Heart left ventricle (tissue), 16 donors: ENCODE data around the gene SPATA3. TPM values are rescaled to one million over a fixed set of nuclear protein-coding genes. Genes with fewer than 3 reads are reported as not detected.

Experiments
- ATAC-seq, 4 donors: fragments of 200-7000 bp; cut with Tn5 transposase; one replicate each; pipeline ENCODE4 v1.9.1; 2020 to 2022; ENCODE audit warnings: moderate library complexity in 4 of 4, mild to moderate bottlenecking in 3 of 4, moderate number of reproducible peaks in 1 of 4
- DNase-seq, 5 donors: peaks; one replicate each; pipeline ENCODE4 v3.0.0-alpha.2; 2020
- H3K27ac ChIP-seq, 12 donors: fragments of 200-600 bp; sonication (generic) in 4 of 12; one replicate each; pipeline versions ENCODE4 v1.5.0 to v1.8.0; 2016 to 2022; ENCODE audit warnings: mild to moderate bottlenecking in 2 of 12
- H3K27me3 ChIP-seq, 9 donors: fragments of 200-600 bp; sonication (generic) in 2 of 9; one replicate each; pipeline versions ENCODE4 v1.5.1 to v1.8.0; 2016 to 2022; ENCODE audit warnings: mild to moderate bottlenecking in 3 of 9
- H3K36me3 ChIP-seq, 9 donors: fragments of 200-600 bp; sonication (generic) in 2 of 9; one replicate each; pipeline versions ENCODE4 v1.5.0 to v1.8.0; 2018 to 2022; ENCODE audit warnings: mild to moderate bottlenecking in 2 of 9
- H3K4me1 ChIP-seq, 12 donors: fragments of 200-600 bp; sonication (generic) in 4 of 12; one replicate each; pipeline versions ENCODE4 v1.5.0 to v1.8.0; 2016 to 2022; ENCODE audit warnings: mild to moderate bottlenecking in 3 of 12
- H3K4me3 ChIP-seq, 12 donors: fragments of 200-600 bp; sonication (generic) in 4 of 12; one replicate each; pipeline versions ENCODE4 v1.5.0 to v1.8.0; 2017 to 2022; ENCODE audit warnings: mild to moderate bottlenecking in 9 of 12, moderate library complexity in 4 of 12
- H3K9me3 ChIP-seq, 12 donors: fragments of 200-600 bp; sonication (generic) in 4 of 12; one replicate each; pipeline versions ENCODE4 v1.5.0 to v1.8.0; 2016 to 2022; ENCODE audit warnings: mild to moderate bottlenecking in 1 of 12
- CTCF ChIP-seq, 12 donors: fragments of 200-600 bp; sonication (generic) in 4 of 12; IDR thresholded peaks; one replicate each; pipeline versions ENCODE4 v1.5.0 to v1.8.0; 2018 to 2022; ENCODE audit warnings: antibody characterized with exemption in 12 of 12, mild to moderate bottlenecking in 5 of 12
- POLR2A ChIP-seq, 2 donors: fragments of 450-650 bp; IDR thresholded peaks; one replicate each; pipeline ENCODE4 v1.6.1; 2017; ENCODE audit warnings: antibody characterized with exemption in 2 of 2, mild to moderate bottlenecking in 2 of 2, moderate library complexity in 2 of 2
- WGBS, 4 donors: extraction: QIAGEN DNeasy Blood & Tissue Kit in 2 of 4; methylation state at CpG; one replicate each; pipeline versions ENCODE4 v1.1.5 to v1.1.7; 2013 to 2018; 5-methylcytosine and 5-hydroxymethylcytosine counted together
- intact Hi-C, 10 donors: fragments of 100-400 bp; cut with DNase I; formaldehyde crosslinking; loops; one replicate each; pipeline versions ENCODE4 v1.11.1 to v1.14.2; 2022
- polyA plus RNA-seq, 2 donors: library from polyadenylated mRNA; stranded (reverse); fragments of 200-250 nt; gene quantifications; one replicate each; pipeline ENCODE4 v1.2.3, GENCODE V29; 2013
- total RNA-seq, 9 donors: library from RNA; depleted of rRNA in 2 of 9; stranded (reverse); fragments of >200 nt in 2 of 9; fragmentation: NEBNext Ultra II Directional in 3 of 9; extraction: Animal tissue kit (Norgen Biotek cat#: 25700) in 3 of 9; gene quantifications; one replicate each; pipeline versions ENCODE4 v1.1.0 to v1.2.4, GENCODE V29; 2016 to 2023
- donor health status: ischemic (EF 13 %, LVEDD 7.1; RV severe dilation, severe dysfunction).
- donor health status: healthy with polysubstance abuse.
- donor health status: DM: no; HTN: yes; CAD: no.
- donor health status: DM: no; HTN: no; CAD: no.
- donor health status: ischemic (EF 25% LVEDD 6.9; RV normal size, moderate dysfunction).
- donor health status: ischemic (EF 25% LVEDD 5.7; RV mildly dilated, moderate dysfunction).
- donor health status: healthy.
- donor health status: DM: yes; HTN: yes; CAD: no.
- donor health status: ischemic (EF 35%, LVEDD 5.7; RV mildly dilated, moderate dysfunction).
- donor health status: nonischemic (EF 11% LVEDD 7.7; RV severe dilation, severe dysfunction).
- donor health status: DM: yes; HTN: yes; CAD: no.
- donor health status: PGD.
- donor health status: ischemic (EF 29% LVEDD 5.4; RV normal size, mild dysfunction).
- donor health status: nonischemic (EF 23%, LVEDD 6.1; RV moderate dilation, normal function).

The SPATA3 gene
- total and polyA plus RNA-seq, 11 donors: not detected

GRCh38 chr2:231047923-231048915, 52.3 kb downstream of the SPATA3 start:
- Histone ChIP-seq H3K27me3 (peaks cover 0 to 16% (median 0%) of the 10 kb centered on the region in 9 donors), H3K27ac (no peak overlapping the region), H3K4me1 (peaks cover 0 to 8% (median 4%) of the 10 kb centered on the region in 12 donors), H3K4me3 (no peak overlapping the region), H3K36me3 (no peaks in the 10 kb centered on the region), H3K9me3 (no peaks in the 10 kb centered on the region)
- 64 to 80% (median 72%) methylated on average over 9 to 10 of the region's 10 CpGs for WGBS, 4 donors
- DNase-seq (no peak), ATAC-seq (no peak)
- TF ChIP-seq CTCF (IDR thresholded peaks at IDR 0.05): no peak
- TF ChIP-seq POLR2A (IDR thresholded peaks at IDR 0.05): no peak
- intact Hi-C loops: no loop called here

- H3K4me3 ChIP-seq: no peak overlapping the region
- H3K36me3 ChIP-seq: no peaks in the 10 kb centered on the region
- DNase-seq (no peak), ATAC-seq (no peak)
- H3K9me3 ChIP-seq: no peaks in the 10 kb centered on the region
- intact Hi-C loops: loop anchor here in 5 of 10 donors (2.0 to 10.0 kb wide), 5 partner anchors 145 to 227 kb away; no protein-coding TSS in a partner anchor
- TF ChIP-seq CTCF (IDR thresholded peaks at IDR 0.05): no peak
- TF ChIP-seq POLR2A (IDR thresholded peaks at IDR 0.05): no peak
- peaks cover 0 to 16% (median 0%) of the 10 kb centered on the region in 9 donors for H3K27me3 ChIP-seq
- H3K27ac ChIP-seq: no peak overlapping the region
- H3K4me1 ChIP-seq: peaks cover 0 to 8% (median 4%) of the 10 kb centered on the region in 12 donors
- 84 to 87% (median 86%) methylated on average over 12 of the region's 12 CpGs for WGBS, 4 donors
Observed at GRCh38 chr2:231049286-231050017, 53.5 kb downstream of the SPATA3 start.

DNA sequence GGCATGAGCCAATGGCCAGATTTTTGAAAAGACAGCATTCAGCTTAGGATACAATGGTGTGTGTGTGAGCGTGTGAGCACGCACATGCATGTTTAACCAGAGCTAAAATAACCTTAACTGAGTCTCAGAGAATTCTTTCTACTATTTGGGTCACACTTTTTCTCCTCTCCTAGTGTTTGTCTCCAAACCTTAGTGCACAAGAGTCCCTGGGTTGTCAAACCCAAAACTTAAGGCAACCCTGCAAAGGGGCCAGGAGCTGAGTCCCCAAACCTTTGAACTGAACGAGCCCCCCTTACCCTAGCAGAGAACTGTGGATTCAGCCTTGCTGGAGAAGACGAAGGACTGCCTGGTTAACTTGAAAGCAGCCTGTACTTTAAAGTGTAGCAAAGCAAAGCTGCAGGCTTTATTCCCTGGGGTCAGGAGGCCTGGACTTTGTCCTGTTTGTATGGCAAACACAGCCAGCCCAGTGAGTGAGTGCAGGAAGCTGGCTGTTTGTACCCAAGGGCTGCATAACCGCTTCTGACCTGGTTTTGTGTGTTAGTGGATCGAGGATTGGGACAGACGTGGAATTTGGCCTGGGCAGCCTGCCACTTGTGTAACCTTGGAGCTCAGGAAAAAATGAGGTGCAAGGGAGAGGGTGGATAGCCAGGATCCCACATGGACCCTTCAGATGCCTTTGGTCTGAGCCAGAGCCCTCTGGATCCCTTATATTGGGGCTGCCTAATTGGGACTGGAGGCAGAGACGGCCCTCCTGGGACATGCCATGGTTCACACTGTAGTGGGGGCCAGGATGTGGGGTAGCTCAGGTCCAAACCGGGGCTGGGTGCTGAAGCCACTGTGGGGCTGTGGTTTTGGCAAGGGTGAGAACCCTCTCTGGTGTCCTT, 54.3 kb downstream of the SPATA3 start:
- H3K4me1 ChIP-seq: peaks cover 0 to 8% (median 4%) of the 10 kb centered on the region in 12 donors
- TF ChIP-seq POLR2A (IDR thresholded peaks at IDR 0.05) (no peak), CTCF (IDR thresholded peaks at IDR 0.05) (no peak)
- no peak overlapping the region for H3K27ac ChIP-seq
- 61 to 71% (median 64%) methylated on average over 9 of the region's 9 CpGs for WGBS, 4 donors
- DNase-seq: no peak
- ATAC-seq: no peak
- H3K9me3 ChIP-seq: no peaks in the 10 kb centered on the region
- no peaks in the 10 kb centered on the region for H3K36me3 ChIP-seq
- H3K27me3 ChIP-seq: peaks cover 0 to 16% (median 0%) of the 10 kb centered on the region in 9 donors
- intact Hi-C loops: loop anchor here in 5 of 10 donors (2.0 to 10.0 kb wide), 5 partner anchors 145 to 227 kb away; no protein-coding TSS in a partner anchor
- H3K4me3 ChIP-seq: no peak overlapping the region
